ENCODE data around the gene CARS2.

CARS2 gene

DNA sequence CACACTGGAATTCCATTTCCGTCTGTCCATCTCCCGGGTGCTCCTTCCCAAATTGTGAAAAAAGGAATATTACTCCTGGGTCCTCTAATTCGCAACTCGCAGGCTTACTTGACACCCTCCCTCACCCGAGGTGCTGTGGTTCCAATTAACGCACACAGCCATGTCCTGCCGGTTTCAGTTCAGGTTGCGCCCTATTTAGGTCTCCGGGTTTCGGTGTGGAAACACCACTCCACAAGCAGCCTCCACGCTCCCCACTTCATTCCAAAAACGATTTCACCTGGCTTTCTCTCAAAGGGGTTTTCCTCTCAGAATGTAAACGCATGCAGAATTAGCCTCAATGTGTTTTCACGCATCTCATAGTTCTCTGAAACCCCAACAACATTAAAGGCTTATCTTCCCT lies 52.6 kb downstream of the CARS2 start:
- in situ Hi-C loops (cut with MboI; ENCODE audit: low sequenced_read_pairs), result no loop called here

GRCh38 chr13:110652764-110653163 lies 53.2 kb downstream of the CARS2 start:
- in situ Hi-C loops (cut with MboI; ENCODE audit: low sequenced_read_pairs), result no loop called here

DNA sequence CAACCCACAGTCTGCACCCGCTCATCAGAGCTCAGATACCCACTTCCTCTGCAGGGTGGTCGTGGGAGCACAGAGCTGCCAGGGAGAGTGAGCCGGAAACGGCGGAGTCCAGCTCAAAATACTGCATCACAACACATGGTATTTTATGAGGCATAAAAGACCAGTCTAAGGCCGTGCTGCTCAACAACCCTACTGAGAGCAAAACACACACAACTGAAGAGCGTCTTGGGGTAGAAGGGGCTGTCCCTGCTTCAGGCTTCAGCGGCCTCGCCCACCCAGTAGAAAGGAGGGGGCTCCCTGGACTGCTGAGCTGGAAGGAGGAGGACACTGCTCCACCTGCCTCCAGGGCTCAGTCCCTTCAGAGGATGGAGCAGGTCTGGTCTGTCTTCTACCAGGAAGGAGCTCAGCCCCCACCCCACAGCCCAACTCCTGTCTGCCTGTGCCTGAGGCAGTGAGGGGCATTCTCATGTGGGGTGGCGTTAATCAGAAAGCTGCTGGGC lies 53.6 kb downstream of the CARS2 start:
- in situ Hi-C loops (cut with MboI; ENCODE audit: low sequenced_read_pairs), result no loop called here

GRCh38 chr13:110651726-110652230 lies 54.1 kb downstream of the CARS2 start:
- in situ Hi-C loops (cut with MboI; ENCODE audit: low sequenced_read_pairs), result no loop called here

DNA sequence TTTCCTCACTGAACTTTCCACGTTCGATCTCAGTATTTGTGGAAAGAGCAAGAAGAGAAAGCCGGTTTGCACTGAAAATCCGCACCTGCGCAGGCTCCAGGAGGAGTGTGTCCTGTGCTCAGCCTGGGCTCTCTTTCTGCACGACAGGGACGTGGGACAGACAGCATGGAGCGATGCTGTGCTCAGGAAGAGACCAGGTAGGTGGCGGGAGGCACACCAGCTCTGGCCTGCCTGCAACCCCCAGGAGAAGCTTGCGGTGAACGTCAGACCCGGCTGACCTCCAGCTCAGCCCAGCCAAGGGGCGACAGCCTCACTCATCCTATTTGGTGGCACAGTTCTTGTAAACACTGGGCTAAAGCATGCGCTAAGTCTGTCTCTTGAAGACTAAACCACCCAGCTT lies 54.6 kb downstream of the CARS2 start:
- in situ Hi-C loops (cut with MboI; ENCODE audit: low sequenced_read_pairs), result no loop called here

- in situ Hi-C loops (cut with MboI; ENCODE audit: low sequenced_read_pairs), result no loop called here
Observed at GRCh38 chr13:110650436-110650835, 55.5 kb downstream of the CARS2 start.

GRCh38 chr13:110649551-110649950 lies 56.4 kb downstream of the CARS2 start:
- in situ Hi-C loops (cut with MboI; ENCODE audit: low sequenced_read_pairs), result no loop called here

- in situ Hi-C loops (cut with MboI; ENCODE audit: low sequenced_read_pairs), result no loop called here
Observed at GRCh38 chr13:110648848-110649421, 57.0 kb downstream of the CARS2 start.

GRCh38 chr13:110648146-110648819 lies 57.6 kb downstream of the CARS2 start:
- in situ Hi-C loops (cut with MboI; ENCODE audit: low sequenced_read_pairs), result no loop called here

GRCh38 chr13:110647365-110647737 lies 58.6 kb downstream of the CARS2 start:
- in situ Hi-C loops (cut with MboI; ENCODE audit: low sequenced_read_pairs), result no loop called here

DNA sequence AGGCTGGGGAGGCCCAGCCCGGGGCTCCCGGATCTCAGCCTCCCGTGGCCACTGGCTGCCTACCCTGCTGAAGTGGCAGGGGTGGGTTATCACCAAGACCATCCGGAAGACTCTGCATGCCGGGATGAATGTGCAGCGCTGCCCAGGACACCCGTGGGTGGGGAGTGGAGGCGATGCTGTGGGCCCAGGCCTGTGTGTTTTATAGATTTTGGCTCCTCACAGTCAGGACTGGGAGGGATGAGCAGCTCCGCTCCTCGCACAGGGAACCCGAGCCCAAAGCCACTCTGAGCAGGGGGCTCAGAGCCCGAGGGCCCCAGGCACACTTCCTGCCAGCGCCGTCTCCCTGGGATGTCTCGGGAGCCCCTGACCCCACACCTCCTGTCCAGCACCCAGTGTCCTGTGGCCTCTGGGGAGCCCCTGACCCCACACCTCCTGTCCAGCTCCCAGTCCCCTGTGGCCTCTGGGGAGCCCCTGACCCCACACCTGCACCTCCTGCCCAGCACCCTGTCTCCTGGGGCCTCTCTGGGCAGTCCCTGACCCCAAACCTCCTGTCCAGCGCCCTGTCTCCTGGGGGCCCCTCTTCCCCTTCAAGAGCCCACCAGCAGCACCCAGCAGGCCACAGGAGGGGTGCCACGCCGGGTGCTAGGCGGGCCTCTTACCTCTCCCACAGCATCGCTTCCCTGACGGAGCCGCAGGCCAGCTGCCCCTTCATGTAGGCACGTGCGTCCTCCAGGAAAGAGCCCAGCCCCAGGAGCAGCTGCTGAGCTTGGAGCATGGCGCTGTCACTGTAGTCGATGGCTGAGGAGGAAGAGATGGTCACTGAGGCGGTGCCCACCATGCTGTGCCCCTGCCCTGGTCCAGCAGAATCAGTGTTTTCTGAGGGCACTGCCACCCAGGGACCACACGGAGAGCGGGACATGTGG lies 59.2 kb downstream of the CARS2 start:
- in situ Hi-C loops (cut with MboI; ENCODE audit: low sequenced_read_pairs), result no loop called here

DNA sequence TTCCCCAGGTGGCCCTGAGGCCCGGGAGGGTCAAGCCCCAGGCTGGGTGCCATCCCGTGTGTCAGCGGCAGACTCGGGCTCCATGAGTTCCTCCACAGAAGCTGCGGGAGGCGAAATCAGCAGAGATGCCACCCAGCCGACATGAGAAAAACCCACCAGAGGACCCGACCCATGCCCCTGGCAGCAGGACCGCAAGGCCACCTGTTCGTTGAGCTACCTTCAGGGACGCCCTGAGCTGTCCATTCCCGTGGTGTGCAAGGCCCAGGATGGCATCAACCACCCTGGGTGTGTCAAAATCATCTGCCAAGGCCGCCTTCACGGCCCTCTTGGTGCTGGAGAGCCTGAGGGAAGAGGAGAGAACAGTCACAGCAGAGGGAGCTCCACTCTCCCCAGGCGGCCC lies 60.2 kb downstream of the CARS2 start:
- in situ Hi-C loops (cut with MboI; ENCODE audit: low sequenced_read_pairs), result no loop called here

DNA sequence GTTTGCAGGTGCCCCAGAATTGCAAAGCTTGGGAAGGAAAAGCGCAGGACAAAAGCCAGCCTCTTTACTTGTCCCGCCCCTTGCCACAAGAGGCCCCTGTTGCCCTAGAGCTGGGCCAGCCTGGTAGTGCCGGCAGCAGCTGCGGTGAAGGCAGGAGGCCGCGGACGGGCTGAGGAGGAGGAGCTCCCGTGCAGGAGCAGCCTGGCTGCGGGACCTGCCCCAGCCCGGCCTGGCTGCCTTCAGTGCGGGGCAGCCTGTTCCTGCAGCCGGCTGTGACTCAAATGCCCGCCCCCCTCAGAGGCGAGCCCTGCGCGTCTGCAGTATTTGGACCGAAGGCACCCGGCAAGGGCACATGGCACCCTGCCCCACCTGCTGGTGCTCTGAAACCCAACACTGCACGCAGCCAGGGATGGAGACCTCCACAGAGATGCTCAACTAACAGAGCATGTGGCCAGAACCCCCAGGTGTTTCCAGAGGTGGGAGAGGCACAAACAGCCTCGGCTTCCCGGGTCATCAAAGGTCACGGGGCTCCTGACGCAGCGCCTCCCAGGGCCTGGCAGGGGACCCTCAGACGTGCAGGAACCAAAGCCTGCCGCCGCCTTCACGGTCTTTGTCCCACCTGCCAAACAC lies 60.9 kb downstream of the CARS2 start:
- in situ Hi-C loops (cut with MboI; ENCODE audit: low sequenced_read_pairs), result no loop called here

DNA sequence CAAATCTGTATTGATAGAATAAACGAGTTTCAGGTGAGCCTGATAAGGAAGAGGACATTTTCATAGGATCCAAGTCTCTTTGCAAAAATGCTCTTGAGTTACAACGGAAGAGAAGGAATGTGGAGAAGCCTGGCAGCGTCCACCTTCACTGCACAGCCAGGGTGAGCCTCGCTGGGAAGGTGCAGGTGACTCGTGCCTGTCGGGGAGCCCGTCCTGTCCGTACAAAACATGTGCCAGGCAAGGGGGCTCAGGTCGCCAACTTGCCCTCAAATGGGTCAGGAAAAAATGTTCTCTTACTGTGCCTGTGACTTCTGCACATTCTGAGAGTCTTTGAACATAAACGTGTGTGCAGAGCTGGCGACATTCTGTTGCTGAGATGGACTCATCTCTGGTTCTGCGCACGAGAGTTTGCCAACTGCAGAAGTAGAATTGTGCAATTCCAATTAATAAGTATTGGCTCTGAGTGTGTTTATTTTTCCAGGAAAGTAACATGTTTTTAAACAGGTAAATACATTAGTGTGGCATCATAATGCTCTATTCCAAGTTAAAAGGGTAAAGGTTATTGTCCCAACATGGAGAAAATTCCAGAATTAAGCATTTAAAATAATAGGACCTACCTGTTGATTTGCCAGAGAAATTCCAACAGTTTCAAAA lies 62.0 kb downstream of the CARS2 start:
- in situ Hi-C loops (cut with MboI; ENCODE audit: low sequenced_read_pairs), result no loop called here

DNA sequence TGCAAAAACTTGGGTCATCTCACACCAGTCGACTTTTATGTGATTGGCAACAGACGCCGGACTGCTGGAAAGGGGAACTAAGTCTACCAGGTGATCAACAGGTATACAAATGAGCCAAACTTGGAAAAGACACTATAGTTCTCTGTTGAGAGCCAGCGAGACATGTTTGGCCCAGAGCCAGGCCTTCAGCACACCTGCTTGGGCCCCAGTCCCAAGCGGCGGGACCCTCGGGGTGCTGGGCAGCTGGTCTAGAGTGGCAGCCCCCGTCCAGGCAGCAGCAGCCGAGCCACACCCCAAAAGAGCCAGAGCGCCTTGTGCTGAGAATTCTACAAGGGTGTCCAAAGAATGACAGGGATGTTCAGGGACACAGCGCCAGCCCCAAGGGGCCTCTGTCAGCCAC lies 62.6 kb downstream of the CARS2 start:
- in situ Hi-C loops (cut with MboI; ENCODE audit: low sequenced_read_pairs), result no loop called here

GRCh38 chr13:110642291-110642981 lies 63.5 kb downstream of the CARS2 start:
- in situ Hi-C loops (cut with MboI; ENCODE audit: low sequenced_read_pairs), result no loop called here

- in situ Hi-C loops (cut with MboI; ENCODE audit: low sequenced_read_pairs), result no loop called here
Observed at GRCh38 chr13:110641055-110642015, 64.6 kb downstream of the CARS2 start.

GRCh38 chr13:110640591-110641029 lies 65.3 kb downstream of the CARS2 start:
- in situ Hi-C loops (cut with MboI; ENCODE audit: low sequenced_read_pairs), result no loop called here

DNA sequence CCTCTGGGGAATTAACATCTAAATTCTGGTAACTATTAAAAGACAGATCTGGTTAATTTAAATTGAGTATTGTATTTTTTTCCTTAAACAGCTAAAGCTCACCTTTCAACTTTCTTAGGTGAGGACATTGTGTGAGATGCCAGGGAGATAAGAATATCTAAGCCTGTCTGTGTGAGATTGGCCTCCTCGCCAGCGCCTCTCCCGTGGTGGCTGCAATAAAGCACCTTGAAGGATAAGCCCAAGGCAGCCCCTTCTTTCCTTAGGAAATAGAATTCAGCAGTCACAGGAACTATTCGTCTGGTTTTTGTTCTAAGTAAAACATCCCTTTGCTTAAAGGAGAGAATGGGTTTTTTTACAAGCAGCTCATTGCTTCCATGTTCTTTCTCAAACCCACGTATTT lies 66.0 kb downstream of the CARS2 start:
- in situ Hi-C loops (cut with MboI; ENCODE audit: low sequenced_read_pairs), result no loop called here

Measured in HL-60/S4 treated with phorbol 12-myristate 13-acetate at 8.2 ng/mL for 4 days and 3 days (cell line).